Ovary (tissue), 9 donors: ENCODE results near the gene PALM2AKAP2. TPM values are rescaled to one million over a fixed set of nuclear protein-coding genes. Genes with fewer than 3 reads are reported as not detected.

ENCODE experiments used
- DNase-seq, 5 donors: peaks; one replicate each; pipeline ENCODE4 v3.0.0-alpha.2; 2019 to 2020
- H3K27ac ChIP-seq, 2 donors: fragments of 200-600 bp; one replicate each; pipeline versions ENCODE4 v1.5.1 to v1.8.0; 2019 to 2022
- H3K27me3 ChIP-seq: fragments of 200-600 bp; one replicate; pipeline ENCODE4 v1.8.0; 2022
- H3K36me3 ChIP-seq: fragments of 200-600 bp; sonication (generic); one replicate; pipeline ENCODE4 v1.5.1; 2019
- H3K4me1 ChIP-seq: one replicate; pipeline ENCODE4 v1.8.1; 2013; ENCODE audit warnings: mild to moderate bottlenecking, moderate library complexity; ENCODE audit not compliant: insufficient read depth
- H3K4me3 ChIP-seq: fragments of 200-600 bp; sonication (generic); one replicate; pipeline ENCODE4 v1.5.1; 2017
- H3K9me3 ChIP-seq, 2 donors: fragments of 200-600 bp in 1 of 2; sonication (generic) in 1 of 2; one replicate each; pipeline versions ENCODE4 v1.5.1 to v1.8.1; 2013 to 2019; ENCODE audit warnings: mild to moderate bottlenecking in 1 of 2, moderate library complexity in 1 of 2
- CTCF ChIP-seq, 3 donors: fragments of 450-650 bp in 2 of 3; fragments of 200-600 bp in 1 of 3; IDR thresholded peaks; one replicate each; pipeline versions ENCODE4 v1.5.1 to v1.8.0; 2016 to 2022; ENCODE audit warnings: antibody characterized with exemption in 3 of 3, mild to moderate bottlenecking in 1 of 3
- EP300 ChIP-seq: sonication (generic); formaldehyde crosslinking; IDR thresholded peaks from one replicate; pipeline ENCODE4 v1.6.1; 2017; ENCODE audit warnings: antibody characterized with exemption
- POLR2A ChIP-seq: fragments of 450-650 bp; IDR thresholded peaks from one replicate; pipeline ENCODE4 v1.6.1; 2017; ENCODE audit warnings: antibody characterized with exemption, mild to moderate bottlenecking, moderate library complexity
- WGBS, 3 donors: extraction: QIAGEN DNeasy Blood & Tissue Kit in 1 of 3; methylation state at CpG; one replicate each; pipeline versions ENCODE4 v1.1.5 to v1.1.7; 2013 to 2017; 5-methylcytosine and 5-hydroxymethylcytosine counted together
- intact Hi-C, 4 donors: fragments of 100-400 bp; cut with DNase I; formaldehyde crosslinking; loops; one replicate each; pipeline versions ENCODE4 v1.11.0 to v1.15.1; 2022 to 2023
- polyA plus RNA-seq, 2 donors: library from polyadenylated mRNA; stranded (reverse); fragments of 200-250 nt in 1 of 2; fragments of 350-450 nt in 1 of 2; fragmentation: Illumina TruSeq in 1 of 2; extraction: RNeasy Lipid Tissue Mini Kit (QIAGEN cat#74804) in 1 of 2; gene quantifications; one replicate each; pipeline ENCODE4 v1.2.3, GENCODE V29; 2013 to 2014
- total RNA-seq, 7 donors: library from RNA; depleted of rRNA in 2 of 7; stranded (reverse); fragments of >200 nt in 2 of 7; fragmentation: NEBNext Ultra II Directional in 3 of 7; extraction: Animal tissue kit (Norgen Biotek cat#: 25700) in 3 of 7; gene quantifications; one replicate each; pipeline versions ENCODE4 v1.1.0 to v1.2.4, GENCODE V29; 2016 to 2023
- donor health status: DM: no; HTN: no; CAD: no; lungs with moderate emphysema.
- donor health status: DM: no; HTN: no; CAD: no.
- donor health status: Bipolar disorder and iron deficiency.
- donor health status: DM: yes; HTN: yes; CAD: no.
- donor health status: DM: no; HTN: no; CAD: no.
- donor health status: DM: yes; HTN: yes; CAD: no.

Gene PALM2AKAP2
- total and polyA plus RNA-seq, 9 donors = 1.7 to 9.6 (median 3.5) TPM

GRCh38 chr9:109759589-109759988 lies 20.4 kb upstream of the PALM2AKAP2 start:
- no peak for TF ChIP-seq POLR2A
- no peak for TF ChIP-seq CTCF (IDR thresholded peaks at IDR 0.05)
- no peak for TF ChIP-seq EP300
- intact Hi-C loops = no loop called here
- no peaks in the 10 kb centered on the region for H3K9me3 ChIP-seq

GRCh38 chr9:109765278-109765677 lies 14.7 kb upstream of the PALM2AKAP2 start:
- H3K4me1 ChIP-seq = no peaks in the 10 kb centered on the region
- H3K36me3 ChIP-seq = no peaks in the 10 kb centered on the region
- DNase-seq = no peak
- no peak overlapping the region for H3K27ac ChIP-seq
- intact Hi-C loops = no loop called here
- 96 to 100% (median 98%) methylated on average over 2 of the region's 2 CpGs for WGBS, 3 donors
- no peaks in the 10 kb centered on the region for H3K9me3 ChIP-seq
- TF ChIP-seq EP300 (no peak), POLR2A (no peak), CTCF (IDR thresholded peaks at IDR 0.05) (no peak)
- H3K27me3 ChIP-seq = no peaks in the 10 kb centered on the region
- no peak overlapping the region for H3K4me3 ChIP-seq

More at GRCh38 chr9:109759589-109759988, 20.4 kb upstream of the PALM2AKAP2 start:
- Histone ChIP-seq H3K27ac (no peak overlapping the region), H3K4me3 (no peak overlapping the region), H3K27me3 (no peaks in the 10 kb centered on the region), H3K4me1 (no peaks in the 10 kb centered on the region), H3K36me3 (no peaks in the 10 kb centered on the region)
- DNase-seq = no peak
- 72 to 76% (median 74%) methylated on average over 3 of the region's 3 CpGs for WGBS, 3 donors

- H3K4me1 ChIP-seq = no peaks in the 10 kb centered on the region
- no peak overlapping the region for H3K27ac ChIP-seq
- no peak for TF ChIP-seq POLR2A
- no peak for TF ChIP-seq EP300
- TF ChIP-seq CTCF (IDR thresholded peaks at IDR 0.05) = no peak
- no peaks in the 10 kb centered on the region for H3K36me3 ChIP-seq
- no peaks in the 10 kb centered on the region for H3K27me3 ChIP-seq
- no peak overlapping the region for H3K4me3 ChIP-seq
- intact Hi-C loops = no loop called here
- no peaks in the 10 kb centered on the region for H3K9me3 ChIP-seq
- no peak for DNase-seq
- 71 to 86% (median 76%) methylated on average over 3 of the region's 3 CpGs for WGBS, 3 donors
Observed at GRCh38 chr9:109765830-109766229, 14.2 kb upstream of the PALM2AKAP2 start.

- H3K9me3 ChIP-seq = no peaks in the 10 kb centered on the region
- WGBS, 3 donors = 68 to 89% (median 84%) methylated on average over 2 of the region's 2 CpGs
- no peaks in the 10 kb centered on the region for H3K4me1 ChIP-seq
- intact Hi-C loops = no loop called here
- H3K27ac ChIP-seq = no peak overlapping the region
- no peak for DNase-seq
- H3K4me3 ChIP-seq = no peak overlapping the region
- TF ChIP-seq POLR2A (no peak), CTCF (IDR thresholded peaks at IDR 0.05) (no peak), EP300 (no peak)
- H3K27me3 ChIP-seq = no peaks in the 10 kb centered on the region
- no peaks in the 10 kb centered on the region for H3K36me3 ChIP-seq
Observed at GRCh38 chr9:109766351-109766750, 13.6 kb upstream of the PALM2AKAP2 start.
